Fibroblast of lung (primary cell): Measurements from ENCODE around the gene POMT1. TPM values are rescaled to one million over a fixed set of nuclear protein-coding genes. Genes with fewer than 3 reads are reported as not detected.

Experiments
- DNase-seq, 2 donors: peaks; one replicate each; pipeline versions ENCODE4 v3.0.0 to v3.0.0-alpha.2; 2010; ENCODE audit warnings: low read depth in 2 of 2
- H2AFZ ChIP-seq: 2 replicates; pipeline ENCODE4 v1.5.1; 2012; ENCODE audit warnings: low read length, control low read depth, inconsistent platforms
- H3K27ac ChIP-seq: 2 replicates; pipeline ENCODE4 v1.5.1; 2011; ENCODE audit warnings: low read length, control low read depth; ENCODE audit not compliant: insufficient read depth
- H3K27me3 ChIP-seq: 2 replicates; pipeline ENCODE4 v1.5.1; 2011; ENCODE audit warnings: mild to moderate bottlenecking, low read length; ENCODE audit not compliant: control insufficient read depth, insufficient read depth
- H3K36me3 ChIP-seq: 2 replicates; pipeline ENCODE4 v1.5.1; 2011; ENCODE audit warnings: low read length; ENCODE audit not compliant: control insufficient read depth, insufficient read depth
- H3K4me1 ChIP-seq: 2 replicates; pipeline ENCODE4 v1.5.1; 2011; ENCODE audit warnings: low read length; ENCODE audit not compliant: control insufficient read depth, insufficient read depth; ENCODE audit errors: extremely low read depth
- H3K4me2 ChIP-seq: 2 replicates; pipeline ENCODE4 v1.5.1; 2011; ENCODE audit warnings: low read length, control low read depth; ENCODE audit not compliant: insufficient read depth; ENCODE audit errors: extremely low read depth
- H3K4me3 ChIP-seq, 4 experiments: fragments of 200-600 bp in 1 of 4; sonication (generic) in 1 of 4; replicated peaks in 1 of 4; 2 replicates each; pipeline ENCODE4 v1.5.1; 2011 to 2016; ENCODE audit warnings: low read length in 4 of 4, low read depth in 3 of 4, mild to moderate bottlenecking in 3 of 4, control low read depth in 2 of 4, inconsistent platforms in 1 of 4, mixed read lengths in 1 of 4; ENCODE audit not compliant: insufficient read depth in 1 of 4; ENCODE audit errors: control extremely low read depth in 1 of 4
- H3K79me2 ChIP-seq: 2 replicates; pipeline ENCODE4 v1.5.1; 2012; ENCODE audit warnings: mild to moderate bottlenecking, low read length, inconsistent platforms; ENCODE audit not compliant: control insufficient read depth, insufficient read depth
- H3K9ac ChIP-seq: 2 replicates; pipeline ENCODE4 v1.5.1; 2011; ENCODE audit warnings: mild to moderate bottlenecking, low read length, control low read depth; ENCODE audit not compliant: insufficient read depth
- H3K9me3 ChIP-seq: 2 replicates; pipeline ENCODE4 v1.5.1; 2012; ENCODE audit warnings: low read depth, low read length; ENCODE audit not compliant: control insufficient read depth, insufficient read depth
- H4K20me1 ChIP-seq: 2 replicates; pipeline ENCODE4 v1.5.1; 2011; ENCODE audit warnings: low read length; ENCODE audit not compliant: control insufficient read depth, insufficient read depth; ENCODE audit errors: extremely low read depth
- EZH2 ChIP-seq: IDR thresholded peaks from 2 replicates; pipeline ENCODE4 v1.5.1; 2012; ENCODE audit warnings: low read length, control low read depth, mild to moderate bottlenecking; ENCODE audit errors: missing control alignments
- polyA plus RNA-seq, 2 donors: library from polyadenylated mRNA; depleted of rRNA in 1 of 2; stranded (reverse) in 1 of 2; unstranded in 1 of 2; fragments of >200 nt; gene quantifications; 2 replicates each; pipeline ENCODE4 v1.2.1, GENCODE V29; 2011 to 2012; ENCODE audit warnings: missing spikeins in 1 of 2
- total RNA-seq: library from RNA; depleted of rRNA; stranded (reverse); fragments of >200 nt; gene quantifications from 2 replicates; pipeline ENCODE4 v1.2.1, GENCODE V29; 2014
- TF ChIP-seq, protein P1 (sequence below), 2 donors: IDR thresholded peaks in 1 of 2; conservative IDR thresholded peaks in 1 of 2; 1 replicate in 1 of 2; 2 replicates in 1 of 2; pipeline ENCODE4 v1.5.1; 2011 to 2012; ENCODE audit warnings: low read length in 2 of 2, control low read depth in 1 of 2, inconsistent platforms in 1 of 2, low read depth in 1 of 2, mild to moderate bottlenecking in 1 of 2

POMT1 gene
- total and polyA plus RNA-seq, 2 donors (not counting 1 experiment from before 2014, with no cell fraction given): 17.7 to 36.7 TPM

- no peak overlapping the region for H3K4me3 ChIP-seq
- H3K27me3 ChIP-seq: no peaks in the 10 kb centered on the region
- no peak overlapping the region for H3K4me2 ChIP-seq
- H4K20me1 ChIP-seq: no peaks in the 10 kb centered on the region
- no peak overlapping the region for H3K9ac ChIP-seq
- peaks cover 58% of the 10 kb centered on the region for H3K36me3 ChIP-seq
- no peaks in the 10 kb centered on the region for H3K4me1 ChIP-seq
- H3K9me3 ChIP-seq: no peaks in the 10 kb centered on the region
- H3K79me2 ChIP-seq: peaks cover 3% of the 10 kb centered on the region
- no peak overlapping the region for H3K27ac ChIP-seq
- no peak overlapping the region for H2AFZ ChIP-seq
- TF ChIP-seq, protein P1, sequence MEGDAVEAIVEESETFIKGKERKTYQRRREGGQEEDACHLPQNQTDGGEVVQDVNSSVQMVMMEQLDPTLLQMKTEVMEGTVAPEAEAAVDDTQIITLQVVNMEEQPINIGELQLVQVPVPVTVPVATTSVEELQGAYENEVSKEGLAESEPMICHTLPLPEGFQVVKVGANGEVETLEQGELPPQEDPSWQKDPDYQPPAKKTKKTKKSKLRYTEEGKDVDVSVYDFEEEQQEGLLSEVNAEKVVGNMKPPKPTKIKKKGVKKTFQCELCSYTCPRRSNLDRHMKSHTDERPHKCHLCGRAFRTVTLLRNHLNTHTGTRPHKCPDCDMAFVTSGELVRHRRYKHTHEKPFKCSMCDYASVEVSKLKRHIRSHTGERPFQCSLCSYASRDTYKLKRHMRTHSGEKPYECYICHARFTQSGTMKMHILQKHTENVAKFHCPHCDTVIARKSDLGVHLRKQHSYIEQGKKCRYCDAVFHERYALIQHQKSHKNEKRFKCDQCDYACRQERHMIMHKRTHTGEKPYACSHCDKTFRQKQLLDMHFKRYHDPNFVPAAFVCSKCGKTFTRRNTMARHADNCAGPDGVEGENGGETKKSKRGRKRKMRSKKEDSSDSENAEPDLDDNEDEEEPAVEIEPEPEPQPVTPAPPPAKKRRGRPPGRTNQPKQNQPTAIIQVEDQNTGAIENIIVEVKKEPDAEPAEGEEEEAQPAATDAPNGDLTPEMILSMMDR (conservative IDR thresholded peaks at IDR 0.05 in 1 of 2, IDR thresholded peaks at IDR 0.05 in 1 of 2; ENCODE audit: low read depth in 1 of 2, low read length in 2 of 2): no peak
- TF ChIP-seq EZH2: no peak
- no peak for DNase-seq
Measured at GRCh38 chr9:131482343-131483006, 20.2 kb upstream of the POMT1 start.

GRCh38 chr9:131483319-131484050 is 19.2 kb upstream of the POMT1 start:
- Histone ChIP-seq H3K36me3 (peaks cover 57% of the 10 kb centered on the region), H3K27me3 (no peaks in the 10 kb centered on the region), H2AFZ (no peak overlapping the region), H3K4me3 (no peak overlapping the region), H3K4me1 (no peaks in the 10 kb centered on the region), H4K20me1 (no peaks in the 10 kb centered on the region), H3K9me3 (no peaks in the 10 kb centered on the region), H3K27ac (no peak overlapping the region), H3K9ac (no peak overlapping the region), H3K4me2 (no peak overlapping the region), H3K79me2 (peaks cover 3% of the 10 kb centered on the region)
- no peak for TF ChIP-seq EZH2
- TF ChIP-seq, protein P1 (conservative IDR thresholded peaks at IDR 0.05 in 1 of 2, IDR thresholded peaks at IDR 0.05 in 1 of 2; ENCODE audit: low read depth in 1 of 2, low read length in 2 of 2): no peak
- DNase-seq: no peak

- DNase-seq: no peak
Measured at GRCh38 chr9:131484051-131484445, 18.7 kb upstream of the POMT1 start.

More at GRCh38 chr9:131484051-131484445, 18.7 kb upstream of the POMT1 start:
- H4K20me1 ChIP-seq: no peaks in the 10 kb centered on the region
- H3K4me2 ChIP-seq: no peak overlapping the region
- H3K9me3 ChIP-seq: no peaks in the 10 kb centered on the region
- H3K27ac ChIP-seq: no peak overlapping the region
- H3K79me2 ChIP-seq: peaks cover 2% of the 10 kb centered on the region
- H3K36me3 ChIP-seq: peaks cover 56% of the 10 kb centered on the region
- no peaks in the 10 kb centered on the region for H3K4me1 ChIP-seq
- H3K4me3 ChIP-seq: no peak overlapping the region
- no peak overlapping the region for H3K9ac ChIP-seq
- no peak for TF ChIP-seq EZH2
- TF ChIP-seq, protein P1 (conservative IDR thresholded peaks at IDR 0.05 in 1 of 2, IDR thresholded peaks at IDR 0.05 in 1 of 2; ENCODE audit: low read depth in 1 of 2, low read length in 2 of 2): no peak
- no peak overlapping the region for H2AFZ ChIP-seq
- H3K27me3 ChIP-seq: no peaks in the 10 kb centered on the region
